IPS DF 6.9 (cell line): Measurements from ENCODE around the gene CACNA2D3.
"Not testable (repeated sequence)": the region's sequence is repeated elsewhere in the genome, so short reads cannot be mapped to it uniquely, and the experiment has no call there.

Experiments used
- DNase-seq: peaks from one replicate; pipeline ENCODE4 v3.0.0-alpha.2; 2013; ENCODE audit warnings: low read depth, low spot score
- H3K27ac ChIP-seq: one replicate; pipeline ENCODE4 v1.5.1; 2013; ENCODE audit warnings: low read length, control low read depth
- H3K27me3 ChIP-seq: 2 replicates; pipeline ENCODE4 v1.6.1; 2013; ENCODE audit warnings: mild to moderate bottlenecking, low read length; ENCODE audit not compliant: control insufficient read depth, insufficient read depth
- H3K36me3 ChIP-seq: 2 replicates; pipeline ENCODE4 v1.6.1; 2013; ENCODE audit warnings: low read length; ENCODE audit not compliant: control insufficient read depth, insufficient read depth
- H3K4me1 ChIP-seq: 2 replicates; pipeline ENCODE4 v1.6.1; 2013; ENCODE audit warnings: low read length; ENCODE audit not compliant: control insufficient read depth, insufficient read depth
- H3K4me3 ChIP-seq: 2 replicates; pipeline ENCODE4 v1.5.1; 2013; ENCODE audit warnings: mild to moderate bottlenecking, low read length
- H3K9me3 ChIP-seq: 2 replicates; pipeline ENCODE4 v1.6.1; 2013; ENCODE audit warnings: low read length, inconsistent platforms; ENCODE audit not compliant: control insufficient read depth, insufficient read depth
- WGBS: extraction: QIAGEN DNeasy Blood & Tissue Kit; methylation state at CpG from one replicate; pipeline ENCODE4 v1.1.7; 2013; ENCODE audit warnings: mixed read lengths, missing lambda C conversion rate; ENCODE audit not compliant: insufficient read length, insufficient coverage; 5-methylcytosine and 5-hydroxymethylcytosine counted together

The CACNA2D3 gene

DNA sequence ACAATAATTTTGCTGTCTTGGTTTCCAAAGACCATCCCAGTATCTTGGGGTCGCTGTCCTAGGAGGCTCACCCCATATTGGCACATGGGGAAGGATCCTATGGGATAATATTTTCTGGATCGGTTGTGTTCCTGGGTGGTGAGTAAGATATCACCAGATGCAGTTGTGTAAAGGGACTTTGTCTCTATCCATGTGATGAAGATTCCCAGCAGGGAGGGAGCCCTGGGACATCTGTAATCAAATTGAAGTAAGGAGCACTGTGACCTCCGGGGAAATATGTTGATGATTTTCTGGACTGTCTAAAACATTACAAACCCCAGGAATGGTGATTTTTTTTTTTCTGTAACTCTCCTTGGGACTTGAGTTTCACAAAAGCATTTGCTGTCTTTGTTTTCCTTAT, 841.7 kb downstream of the CACNA2D3 start:
- DNase-seq = no peak
- no CpG with 5 or more reads among the region's 3 CpGs for WGBS
- Histone ChIP-seq H3K4me3 (no peak overlapping the region), H3K27me3 (no peaks in the 10 kb centered on the region), H3K27ac (no peak overlapping the region), H3K36me3 (no peaks in the 10 kb centered on the region), H3K9me3 (no peaks in the 10 kb centered on the region), H3K4me1 (no peaks in the 10 kb centered on the region)

- Histone ChIP-seq H3K36me3 (no peaks in the 10 kb centered on the region), H3K27me3 (no peaks in the 10 kb centered on the region), H3K27ac (no peak overlapping the region), H3K4me1 (no peaks in the 10 kb centered on the region), H3K9me3 (no peaks in the 10 kb centered on the region), H3K4me3 (no peak overlapping the region)
- WGBS = no CpG with 5 or more reads among the region's 6 CpGs
- DNase-seq = no peak
Observed at GRCh38 chr3:54965746-54966145, 843.4 kb downstream of the CACNA2D3 start.

DNA sequence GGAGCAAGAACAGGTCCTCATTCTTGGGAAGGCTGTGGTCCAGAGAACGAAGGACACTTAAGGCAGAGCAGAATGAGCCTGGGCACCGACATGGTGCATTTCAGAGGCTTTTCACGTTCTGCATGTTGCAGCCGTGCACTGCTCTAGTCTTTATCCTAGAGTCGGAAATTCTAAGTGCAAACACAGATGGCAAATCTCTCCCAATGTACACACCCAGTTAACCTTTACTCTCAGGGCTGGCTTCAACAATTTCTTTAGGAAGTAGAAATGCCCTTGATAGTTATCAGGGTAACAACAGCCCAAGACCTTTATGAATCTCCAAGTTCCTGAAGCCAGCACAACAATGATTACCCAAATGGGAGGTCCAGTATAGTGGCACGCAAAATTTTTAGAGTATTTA, 844.6 kb downstream of the CACNA2D3 start:
- Histone ChIP-seq H3K9me3 (no peaks in the 10 kb centered on the region), H3K4me3 (no peak overlapping the region), H3K27ac (no peak overlapping the region), H3K27me3 (no peaks in the 10 kb centered on the region), H3K36me3 (no peaks in the 10 kb centered on the region), H3K4me1 (no peaks in the 10 kb centered on the region)
- DNase-seq = no peak
- WGBS = no CpG with 5 or more reads among the region's 6 CpGs

DNA sequence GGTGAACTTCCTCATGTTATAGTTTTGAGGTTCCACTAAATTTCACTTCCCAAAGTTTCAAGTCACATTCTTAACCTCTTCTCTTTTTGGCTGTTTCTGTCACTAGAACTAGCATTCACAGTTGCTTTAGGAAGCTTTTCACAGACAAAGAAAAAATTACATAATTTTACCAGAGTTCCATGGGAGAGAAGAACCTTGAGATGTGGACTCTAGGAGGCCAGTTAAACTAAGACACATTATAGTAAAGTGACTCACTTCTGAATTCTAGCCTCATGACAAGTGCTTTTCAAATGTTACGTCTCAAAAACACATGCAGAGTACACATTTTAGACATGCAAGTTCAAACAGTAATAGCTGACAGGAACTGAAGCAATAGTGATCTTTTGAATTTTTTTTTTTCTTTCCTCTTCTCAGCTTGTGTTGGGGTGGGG, 845.4 kb downstream of the CACNA2D3 start:
- Histone ChIP-seq H3K4me3 (no peak overlapping the region), H3K27me3 (no peaks in the 10 kb centered on the region), H3K27ac (no peak overlapping the region), H3K9me3 (no peaks in the 10 kb centered on the region), H3K36me3 (no peaks in the 10 kb centered on the region), H3K4me1 (no peaks in the 10 kb centered on the region)
- WGBS = no CpG with 5 or more reads among the region's 1 CpG
- DNase-seq = no peak

DNA sequence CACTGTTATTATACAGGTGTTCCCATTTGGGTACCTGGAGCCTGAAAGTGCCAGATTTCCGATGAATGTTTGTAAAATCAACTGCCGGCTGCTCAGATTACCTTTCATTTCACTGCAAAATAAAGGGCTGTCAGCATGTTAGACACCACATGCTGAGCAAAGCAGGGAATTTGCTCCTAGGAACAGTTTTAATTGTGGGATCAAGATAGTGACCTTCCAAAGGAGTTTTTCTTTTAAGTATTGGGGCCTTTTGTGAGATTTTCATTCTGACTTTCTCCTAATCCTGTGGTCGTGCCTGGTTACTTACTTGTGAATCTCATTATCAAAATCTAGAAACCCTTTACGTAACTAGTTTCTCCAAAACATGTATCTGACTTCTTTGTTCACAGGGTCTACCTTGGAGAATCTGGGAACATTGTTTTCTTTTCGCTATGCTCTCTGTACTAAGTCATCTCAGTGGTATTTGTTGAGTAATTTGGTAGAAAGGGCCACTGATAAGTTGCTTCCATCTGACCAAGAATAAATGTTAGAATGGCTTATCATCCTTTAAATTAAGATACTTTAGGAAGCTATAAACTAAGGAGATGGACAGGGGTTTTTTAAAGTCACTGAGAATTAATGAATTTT, 846.3 kb downstream of the CACNA2D3 start:
- no peaks in the 10 kb centered on the region for H3K27me3 ChIP-seq
- H3K27ac ChIP-seq = no peak overlapping the region
- no peak for DNase-seq
- H3K4me3 ChIP-seq = no peak overlapping the region
- no peaks in the 10 kb centered on the region for H3K4me1 ChIP-seq
- whole genome bisulfite sequencing = no CpG with 5 or more reads among the region's 5 CpGs
- H3K36me3 ChIP-seq = no peaks in the 10 kb centered on the region
- H3K9me3 ChIP-seq = no peaks in the 10 kb centered on the region

- no CpG with 5 or more reads among the region's 3 CpGs for WGBS
- H3K36me3 ChIP-seq = no peaks in the 10 kb centered on the region
- no peaks in the 10 kb centered on the region for H3K9me3 ChIP-seq
- no peak for DNase-seq
- no peak overlapping the region for H3K27ac ChIP-seq
- H3K27me3 ChIP-seq = no peaks in the 10 kb centered on the region
- H3K4me1 ChIP-seq = no peaks in the 10 kb centered on the region
- H3K4me3 ChIP-seq = no peak overlapping the region
Observed at GRCh38 chr3:54969652-54970051, 847.3 kb downstream of the CACNA2D3 start.

DNA sequence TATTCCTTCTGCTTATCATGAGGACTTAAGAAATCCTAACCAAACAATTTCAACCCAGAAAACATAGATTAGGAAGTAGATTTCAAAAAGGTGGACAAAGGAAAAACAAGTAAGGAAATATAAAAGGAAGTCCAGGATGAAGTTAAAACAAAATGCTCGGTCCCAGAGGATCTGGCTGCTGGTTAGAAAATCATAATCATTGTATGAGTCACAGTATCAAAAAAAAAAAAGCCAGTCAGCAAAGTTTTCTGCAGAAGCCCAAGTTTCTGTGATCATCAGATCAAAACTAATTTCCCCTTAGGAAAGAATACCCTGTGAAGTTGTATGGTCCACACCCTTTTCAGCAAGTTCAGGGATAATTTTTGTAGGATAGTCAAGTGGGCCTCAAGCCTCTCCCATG, 848.5 kb downstream of the CACNA2D3 start:
- WGBS = no CpG with 5 or more reads among the region's 1 CpG
- no peaks in the 10 kb centered on the region for H3K4me1 ChIP-seq
- no peaks in the 10 kb centered on the region for H3K36me3 ChIP-seq
- H3K9me3 ChIP-seq = no peaks in the 10 kb centered on the region
- H3K4me3 ChIP-seq = no peak overlapping the region
- no peaks in the 10 kb centered on the region for H3K27me3 ChIP-seq
- no peak overlapping the region for H3K27ac ChIP-seq
- no peak for DNase-seq

- Histone ChIP-seq H3K4me1 (no peaks in the 10 kb centered on the region), H3K36me3 (no peaks in the 10 kb centered on the region), H3K9me3 (no peaks in the 10 kb centered on the region), H3K27me3 (no peaks in the 10 kb centered on the region), H3K27ac (no peak overlapping the region), H3K4me3 (no peak overlapping the region)
- WGBS = no CpG with 5 or more reads among the region's 1 CpG
- no peak for DNase-seq
Observed at GRCh38 chr3:54977439-54977838, 855.1 kb downstream of the CACNA2D3 start.

DNA sequence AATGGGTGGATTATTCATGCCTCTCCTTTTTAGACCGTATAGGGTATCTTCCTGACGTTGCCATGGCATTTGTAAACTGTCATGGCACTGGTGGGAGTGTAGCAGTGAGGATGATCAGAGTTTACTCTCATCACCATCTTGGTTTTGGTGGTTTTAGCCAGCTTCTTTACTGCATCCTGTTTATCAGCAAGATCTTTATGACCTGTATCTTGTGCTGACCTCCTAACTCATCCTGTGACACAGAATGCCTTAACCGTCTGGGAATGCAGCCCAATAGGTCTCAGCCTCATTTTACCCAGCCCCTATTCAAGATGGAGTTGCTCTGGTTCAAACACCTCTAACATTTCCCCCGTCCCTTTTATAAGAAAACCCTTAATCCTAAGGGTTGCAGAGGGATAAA, 855.6 kb downstream of the CACNA2D3 start:
- H3K36me3 ChIP-seq, H3K27me3 ChIP-seq, H3K4me3 ChIP-seq, H3K27ac ChIP-seq, H3K4me1 ChIP-seq, DNase-seq, H3K9me3 ChIP-seq: not testable (repeated sequence)
- WGBS = no CpG with 5 or more reads among the region's 4 CpGs

- H3K27me3 ChIP-seq = no peaks in the 10 kb centered on the region
- no peak for DNase-seq
- H3K27ac ChIP-seq = no peak overlapping the region
- no peaks in the 10 kb centered on the region for H3K36me3 ChIP-seq
- H3K9me3 ChIP-seq = no peaks in the 10 kb centered on the region
- H3K4me1 ChIP-seq = no peaks in the 10 kb centered on the region
- H3K4me3 ChIP-seq = no peak overlapping the region
- WGBS = no CpG with 5 or more reads among the region's 4 CpGs
Observed at GRCh38 chr3:54982807-54983206, 860.5 kb downstream of the CACNA2D3 start.
